Measurements from ENCODE around the gene TMEM273.
"Not testable (repeated sequence)": the region's sequence is repeated elsewhere in the genome, so short reads cannot be mapped to it uniquely, and the experiment has no call there.

Gene TMEM273

DNA sequence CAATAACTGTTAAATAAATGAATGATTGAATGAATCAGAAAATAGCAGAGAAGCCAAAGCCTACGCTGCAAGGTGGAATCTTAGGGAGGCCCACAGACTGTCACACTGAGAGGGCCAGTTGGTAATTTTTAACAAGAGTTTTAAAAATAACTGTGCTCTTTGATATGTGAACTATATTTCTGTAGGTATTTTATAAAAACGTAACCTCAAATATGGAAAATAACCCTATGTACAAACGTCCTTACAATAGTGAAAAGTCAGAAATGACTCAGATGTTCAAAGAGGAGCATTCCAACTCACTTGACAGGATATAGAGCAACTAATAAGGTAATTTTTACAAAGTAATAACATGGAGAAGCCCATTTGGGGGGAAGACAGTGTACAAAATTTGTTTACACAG, 18.9 kb upstream of the TMEM273 start:
- TF ChIP-seq, protein P1, sequence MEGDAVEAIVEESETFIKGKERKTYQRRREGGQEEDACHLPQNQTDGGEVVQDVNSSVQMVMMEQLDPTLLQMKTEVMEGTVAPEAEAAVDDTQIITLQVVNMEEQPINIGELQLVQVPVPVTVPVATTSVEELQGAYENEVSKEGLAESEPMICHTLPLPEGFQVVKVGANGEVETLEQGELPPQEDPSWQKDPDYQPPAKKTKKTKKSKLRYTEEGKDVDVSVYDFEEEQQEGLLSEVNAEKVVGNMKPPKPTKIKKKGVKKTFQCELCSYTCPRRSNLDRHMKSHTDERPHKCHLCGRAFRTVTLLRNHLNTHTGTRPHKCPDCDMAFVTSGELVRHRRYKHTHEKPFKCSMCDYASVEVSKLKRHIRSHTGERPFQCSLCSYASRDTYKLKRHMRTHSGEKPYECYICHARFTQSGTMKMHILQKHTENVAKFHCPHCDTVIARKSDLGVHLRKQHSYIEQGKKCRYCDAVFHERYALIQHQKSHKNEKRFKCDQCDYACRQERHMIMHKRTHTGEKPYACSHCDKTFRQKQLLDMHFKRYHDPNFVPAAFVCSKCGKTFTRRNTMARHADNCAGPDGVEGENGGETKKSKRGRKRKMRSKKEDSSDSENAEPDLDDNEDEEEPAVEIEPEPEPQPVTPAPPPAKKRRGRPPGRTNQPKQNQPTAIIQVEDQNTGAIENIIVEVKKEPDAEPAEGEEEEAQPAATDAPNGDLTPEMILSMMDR (conservative IDR thresholded peaks at IDR 0.05) = no peak
- no peak for TF ChIP-seq ZFX (IDR thresholded peaks at IDR 0.05)
- H3K27ac ChIP-seq = no peak overlapping the region

DNA sequence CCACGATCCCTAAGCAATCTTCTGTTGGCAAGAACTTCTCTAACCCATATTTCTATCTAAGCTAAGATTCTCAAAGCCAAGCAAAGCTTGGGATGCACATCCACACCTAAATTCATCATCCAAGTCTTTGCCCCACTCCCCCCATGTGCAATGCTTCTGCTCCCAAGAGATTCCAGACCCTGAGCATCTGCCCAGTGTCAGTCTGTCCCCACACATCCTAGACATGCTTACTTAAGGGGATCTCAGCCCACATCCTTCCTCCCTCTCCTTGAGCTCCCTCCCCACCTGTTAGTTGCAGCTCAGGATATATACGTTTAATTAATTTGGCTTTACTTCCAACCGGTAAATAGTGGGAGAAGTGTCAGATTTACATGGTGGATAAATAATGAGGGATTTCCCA, 17.0 kb upstream of the TMEM273 start:
- H3K27ac ChIP-seq = no peak overlapping the region
- TF ChIP-seq ZFX (IDR thresholded peaks at IDR 0.05) = no peak
- TF ChIP-seq, protein P1 (conservative IDR thresholded peaks at IDR 0.05) = no peak

DNA sequence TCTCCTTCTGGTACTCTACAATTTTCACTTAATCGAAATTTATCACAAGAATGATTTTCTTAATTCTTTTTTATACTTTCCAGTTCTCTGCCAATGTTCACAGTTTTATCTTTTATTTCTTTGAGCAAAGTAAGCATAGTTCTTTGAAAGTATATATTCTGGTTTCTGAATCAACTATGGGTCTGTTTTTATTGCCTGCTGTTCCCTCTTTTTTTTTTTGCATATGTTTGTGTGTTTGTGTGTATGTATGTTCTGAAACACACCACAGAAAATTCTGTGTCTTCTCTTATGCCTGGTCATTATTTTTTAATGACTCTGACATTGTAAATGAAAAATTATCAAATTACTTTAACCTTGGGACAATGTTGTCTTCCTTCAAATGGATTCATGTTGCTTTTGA, 15.9 kb upstream of the TMEM273 start:
- H3K27ac ChIP-seq = no peak overlapping the region
- no peak for TF ChIP-seq ZFX (IDR thresholded peaks at IDR 0.05)
- TF ChIP-seq, protein P1 (conservative IDR thresholded peaks at IDR 0.05) = no peak

DNA sequence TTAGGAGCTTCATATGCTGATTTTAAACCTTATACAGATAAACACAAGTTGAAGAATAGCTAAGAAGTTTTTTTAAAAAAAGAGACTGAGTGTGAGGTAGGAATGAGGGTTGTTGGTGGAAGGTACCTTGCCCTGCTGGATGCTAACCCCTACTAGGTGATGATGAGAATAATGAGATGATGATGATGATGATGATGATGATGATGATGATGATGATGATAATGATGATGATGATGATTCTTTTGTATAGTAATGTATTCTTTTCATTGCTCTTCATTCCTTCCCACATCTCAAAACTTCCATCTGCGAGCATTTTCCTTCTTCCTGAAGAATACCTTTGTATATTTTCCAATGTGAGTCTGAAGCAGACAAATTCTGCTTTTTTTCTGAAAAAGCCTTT, 14.1 kb upstream of the TMEM273 start:
- no peak for TF ChIP-seq ZFX (IDR thresholded peaks at IDR 0.05)
- TF ChIP-seq, protein P1 (conservative IDR thresholded peaks at IDR 0.05) = no peak
- no peak overlapping the region for H3K27ac ChIP-seq

DNA sequence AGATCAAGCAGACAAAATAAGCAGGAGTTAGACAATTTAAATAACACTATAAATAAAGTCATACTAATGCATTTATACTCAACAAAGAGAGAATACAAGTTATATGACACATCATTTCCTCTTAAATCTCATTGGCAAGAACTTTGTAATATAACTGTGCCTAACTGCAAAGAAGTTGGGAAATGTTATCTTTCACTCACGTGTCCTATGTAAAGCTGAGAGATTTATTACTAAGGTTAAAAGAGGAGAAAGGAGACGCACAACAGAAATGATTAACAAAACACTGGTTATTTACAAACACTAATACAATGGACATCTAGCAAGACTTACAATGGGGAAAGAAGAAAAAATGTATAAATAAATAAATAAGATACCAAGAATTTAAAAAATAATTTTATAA, 12.7 kb upstream of the TMEM273 start:
- TF ChIP-seq, protein P1 (conservative IDR thresholded peaks at IDR 0.05) = no peak
- TF ChIP-seq ZFX (IDR thresholded peaks at IDR 0.05) = no peak

DNA sequence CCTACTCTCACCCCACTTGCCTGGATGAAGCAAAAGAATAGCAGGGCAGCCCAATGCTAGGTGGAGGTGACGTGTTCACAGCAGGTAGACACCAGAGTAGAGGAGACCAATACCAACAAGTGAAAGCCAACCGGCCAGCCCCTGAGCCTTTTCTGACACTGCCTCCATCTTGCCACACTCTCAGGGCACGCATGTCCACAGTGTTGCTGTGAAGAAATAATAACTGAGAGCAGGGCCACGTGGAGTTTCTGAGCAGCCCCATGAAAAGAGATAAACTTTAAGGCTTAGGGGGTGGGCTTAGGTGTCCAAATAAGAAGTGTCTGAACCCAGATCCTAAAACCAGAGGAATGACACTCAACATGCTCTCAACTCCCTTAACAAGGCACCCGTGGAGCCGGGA, 9.0 kb upstream of the TMEM273 start:
- no peak overlapping the region for H3K27ac ChIP-seq
- TF ChIP-seq ZFX (IDR thresholded peaks at IDR 0.05) = no peak
- TF ChIP-seq, protein P1 (conservative IDR thresholded peaks at IDR 0.05) = no peak

More for the DNA sequence above, 12.7 kb upstream of the TMEM273 start:
- H3K27ac ChIP-seq = no peak overlapping the region

DNA sequence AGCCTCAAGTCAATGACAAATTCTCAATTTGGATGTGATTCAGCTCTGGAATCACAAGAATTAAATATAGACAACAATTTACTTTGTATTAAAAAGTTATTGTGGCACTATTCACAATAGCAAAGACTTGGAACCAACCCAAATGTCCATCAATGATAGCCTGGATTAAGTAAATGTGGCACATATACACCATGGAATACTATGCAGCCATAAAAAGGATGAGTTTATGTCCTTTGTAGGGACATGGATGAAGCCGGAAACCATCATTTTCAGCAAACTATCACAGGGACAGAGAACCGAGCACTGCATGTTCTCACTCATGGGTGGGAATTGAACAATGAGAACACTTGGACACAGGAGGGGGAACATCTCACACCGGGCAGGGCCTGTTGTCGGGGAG, 7.7 kb upstream of the TMEM273 start:
- not testable (repeated sequence) for H3K27ac ChIP-seq

DNA sequence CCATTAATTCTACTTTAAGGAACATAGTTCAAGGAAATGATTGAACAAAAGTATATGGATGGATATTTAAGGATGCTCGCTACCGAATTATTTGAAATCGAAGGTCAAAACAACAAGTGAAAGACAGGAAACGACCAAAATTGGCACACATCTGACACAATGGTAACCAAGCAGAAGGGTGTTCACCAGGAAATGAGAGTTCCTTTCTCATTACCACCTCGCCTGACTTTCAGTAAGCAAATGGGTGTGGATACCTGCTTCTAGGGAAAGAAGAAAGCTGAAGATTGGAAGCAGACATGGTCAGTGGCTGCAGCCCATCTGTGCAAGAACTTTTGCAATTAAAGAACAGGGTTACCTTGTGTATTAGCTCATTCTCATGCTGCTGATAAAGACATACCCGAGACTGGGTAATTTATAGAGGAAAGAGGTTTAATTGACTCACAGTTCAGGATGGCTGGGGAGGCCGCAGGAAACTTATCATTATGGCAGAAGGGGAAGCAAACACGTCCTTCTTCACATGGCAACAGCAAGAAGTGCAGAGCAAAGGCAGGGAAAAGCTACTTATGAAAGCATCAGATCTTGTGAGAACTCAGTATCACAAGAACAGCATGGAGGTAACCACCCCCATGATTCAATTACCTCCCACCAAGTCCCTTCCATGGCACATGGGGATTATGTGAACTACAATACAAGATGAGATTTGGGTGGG, 6.2 kb upstream of the TMEM273 start:
- TF ChIP-seq ZFX (IDR thresholded peaks at IDR 0.05) = no peak
- H3K27ac ChIP-seq = no peak overlapping the region

Data from C4-2B (cell line).